HFF-Myc (cell line): Measurements from ENCODE around the gene GXYLT2.

Experiments used
- DNase-seq: peaks from one replicate; pipeline ENCODE4 v3.0.0-alpha.2; 2011; ENCODE audit warnings: low read depth; ENCODE audit errors: extremely low read depth
- H3K4me3 ChIP-seq: replicated peaks from 2 replicates; pipeline ENCODE4 v1.5.1; 2011; ENCODE audit warnings: low read depth, mild to moderate bottlenecking, control low read depth, low read length
- TF ChIP-seq, protein P1 (sequence below): IDR thresholded peaks from 2 replicates; pipeline ENCODE4 v1.5.1; 2012; ENCODE audit warnings: mild to moderate bottlenecking, low read depth, low read length, control low read depth; ENCODE audit errors: missing control alignments

GXYLT2 gene

DNA sequence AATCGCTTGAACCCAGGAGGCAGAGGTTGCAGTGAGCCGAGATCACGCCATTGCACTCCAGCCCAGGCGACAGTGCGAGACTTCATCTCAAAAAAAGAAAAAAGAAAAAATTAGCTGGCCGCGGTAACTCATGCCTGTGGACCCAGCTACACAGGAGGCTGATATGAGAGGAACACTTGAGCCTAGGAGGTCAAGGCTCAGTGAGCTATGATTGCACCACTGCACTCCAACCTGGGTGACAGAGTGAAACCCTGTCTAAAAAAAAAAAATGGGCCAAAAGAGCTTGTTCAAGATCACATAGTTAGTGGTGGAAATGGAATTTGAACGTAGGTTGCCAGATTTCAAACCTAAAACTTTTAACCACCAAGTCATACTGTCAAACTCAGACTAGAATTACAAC lies 62.5 kb downstream of the GXYLT2 start:
- no peak overlapping the region for H3K4me3 ChIP-seq
- TF ChIP-seq, protein P1, sequence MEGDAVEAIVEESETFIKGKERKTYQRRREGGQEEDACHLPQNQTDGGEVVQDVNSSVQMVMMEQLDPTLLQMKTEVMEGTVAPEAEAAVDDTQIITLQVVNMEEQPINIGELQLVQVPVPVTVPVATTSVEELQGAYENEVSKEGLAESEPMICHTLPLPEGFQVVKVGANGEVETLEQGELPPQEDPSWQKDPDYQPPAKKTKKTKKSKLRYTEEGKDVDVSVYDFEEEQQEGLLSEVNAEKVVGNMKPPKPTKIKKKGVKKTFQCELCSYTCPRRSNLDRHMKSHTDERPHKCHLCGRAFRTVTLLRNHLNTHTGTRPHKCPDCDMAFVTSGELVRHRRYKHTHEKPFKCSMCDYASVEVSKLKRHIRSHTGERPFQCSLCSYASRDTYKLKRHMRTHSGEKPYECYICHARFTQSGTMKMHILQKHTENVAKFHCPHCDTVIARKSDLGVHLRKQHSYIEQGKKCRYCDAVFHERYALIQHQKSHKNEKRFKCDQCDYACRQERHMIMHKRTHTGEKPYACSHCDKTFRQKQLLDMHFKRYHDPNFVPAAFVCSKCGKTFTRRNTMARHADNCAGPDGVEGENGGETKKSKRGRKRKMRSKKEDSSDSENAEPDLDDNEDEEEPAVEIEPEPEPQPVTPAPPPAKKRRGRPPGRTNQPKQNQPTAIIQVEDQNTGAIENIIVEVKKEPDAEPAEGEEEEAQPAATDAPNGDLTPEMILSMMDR = no peak
- DNase-seq = no peak

DNA sequence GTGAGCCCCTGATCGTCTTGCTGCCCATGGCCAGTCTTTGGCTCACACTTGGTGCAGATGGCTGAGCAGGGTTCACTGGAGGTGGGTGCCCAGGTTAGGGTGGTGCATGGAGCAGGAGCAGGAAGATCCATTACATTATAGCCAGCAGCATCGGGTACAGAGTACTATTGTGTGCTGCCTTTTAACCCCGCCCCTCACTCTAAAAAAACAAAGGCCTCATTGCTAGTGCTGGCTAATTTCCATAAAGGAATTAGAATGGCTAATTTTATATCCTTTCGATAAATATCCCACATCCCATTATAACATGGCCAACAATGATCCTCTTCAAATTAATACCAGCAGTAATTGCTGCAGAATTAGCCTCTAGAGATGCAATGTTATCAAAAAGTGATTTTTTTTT lies 63.0 kb downstream of the GXYLT2 start:
- no peak overlapping the region for H3K4me3 ChIP-seq
- no peak for DNase-seq
- TF ChIP-seq, protein P1 = no peak

DNA sequence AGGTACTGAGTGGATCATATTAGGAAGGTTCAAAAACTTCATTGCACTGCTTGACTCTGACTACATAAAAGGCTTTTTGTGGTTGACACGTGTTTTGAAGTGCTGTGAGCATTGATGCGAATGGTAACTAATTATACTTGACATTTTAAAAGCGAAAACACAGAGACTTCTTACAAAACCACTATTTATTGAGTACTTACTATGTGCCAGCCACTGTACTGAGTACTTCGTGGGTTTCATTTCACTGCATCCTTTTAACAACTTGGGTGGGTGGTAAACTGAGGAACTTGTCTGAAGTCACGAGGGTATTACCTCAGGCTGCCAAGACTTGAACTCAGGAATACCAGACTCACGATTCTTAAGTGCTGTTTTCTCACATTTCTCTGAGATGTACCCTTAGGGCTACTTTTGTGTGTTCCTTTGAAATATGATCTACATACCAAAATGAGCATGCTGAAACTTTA lies 63.4 kb downstream of the GXYLT2 start:
- no peak overlapping the region for H3K4me3 ChIP-seq
- TF ChIP-seq, protein P1 = no peak
- DNase-seq = no peak

DNA sequence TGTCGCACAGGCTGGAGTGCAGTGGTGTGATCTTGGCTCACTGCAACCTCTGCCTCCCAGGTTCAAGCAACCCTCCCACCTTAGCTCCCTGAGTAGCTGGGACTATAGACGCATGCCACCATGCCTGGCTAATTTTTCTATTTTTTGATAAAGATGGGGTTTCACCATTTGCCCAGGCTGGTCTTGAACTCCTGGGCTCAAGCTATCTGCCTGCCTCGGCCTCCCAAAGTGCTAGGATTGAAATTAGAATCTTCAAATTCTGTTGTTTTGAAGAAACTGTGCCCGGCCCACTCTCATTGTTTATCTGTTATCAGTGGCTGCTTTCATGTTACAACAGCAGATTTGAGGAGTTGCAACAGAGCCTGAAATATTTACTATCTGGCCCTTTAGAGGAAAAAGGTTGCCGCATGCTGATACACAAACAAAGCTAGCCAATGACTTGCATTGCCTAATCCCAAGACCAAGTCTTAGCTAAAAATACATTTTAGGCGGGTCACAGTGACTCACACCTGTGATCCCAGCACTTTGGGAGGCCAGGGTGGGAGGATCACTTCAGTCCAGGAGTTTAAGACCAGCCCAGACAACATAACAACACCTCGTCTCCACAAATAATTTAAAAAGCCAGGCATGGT lies 65.6 kb downstream of the GXYLT2 start:
- DNase-seq = no peak
- TF ChIP-seq, protein P1 = no peak
- H3K4me3 ChIP-seq = no peak overlapping the region

DNA sequence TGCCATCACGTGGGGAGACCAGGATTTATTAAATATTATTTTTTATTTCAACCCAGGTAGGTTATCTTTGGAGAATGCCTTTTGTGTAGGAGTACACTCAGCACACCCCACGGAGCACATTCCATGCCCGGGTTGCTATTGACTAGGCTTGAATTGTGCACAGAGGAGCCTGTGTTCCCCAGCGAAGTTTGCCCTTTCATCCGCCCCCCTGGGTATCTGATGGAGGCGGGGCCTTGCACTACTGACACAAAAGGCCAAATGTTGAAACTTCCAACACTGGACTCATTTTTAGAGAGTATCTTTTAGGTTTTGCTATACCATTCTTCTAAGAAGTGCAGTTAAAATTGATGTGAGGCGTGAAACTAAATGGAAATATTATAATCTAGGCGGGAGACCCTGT lies 69.5 kb downstream of the GXYLT2 start:
- no peak for DNase-seq
- TF ChIP-seq, protein P1 = no peak
- H3K4me3 ChIP-seq = no peak overlapping the region

DNA sequence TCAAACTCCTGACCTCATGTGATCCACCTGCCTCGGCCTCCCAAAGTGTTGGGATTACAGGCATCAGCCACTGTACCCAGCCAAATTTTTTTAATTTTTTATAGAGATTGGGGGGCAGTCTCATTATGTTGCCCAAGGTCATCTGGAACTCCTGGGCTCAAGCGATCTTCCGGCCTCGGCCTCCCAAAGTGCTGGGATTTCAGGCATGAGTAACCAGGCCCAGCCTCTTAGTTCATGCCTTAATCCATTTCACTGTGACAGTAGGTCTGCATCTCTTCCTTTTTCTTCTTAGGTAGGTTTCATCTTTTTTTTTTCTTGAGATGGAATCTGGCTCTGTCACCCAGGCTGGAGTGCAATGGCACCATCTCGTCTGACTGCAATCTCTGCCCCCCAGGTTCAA lies 71.5 kb downstream of the GXYLT2 start:
- TF ChIP-seq, protein P1 = no peak
- DNase-seq = no peak

DNA sequence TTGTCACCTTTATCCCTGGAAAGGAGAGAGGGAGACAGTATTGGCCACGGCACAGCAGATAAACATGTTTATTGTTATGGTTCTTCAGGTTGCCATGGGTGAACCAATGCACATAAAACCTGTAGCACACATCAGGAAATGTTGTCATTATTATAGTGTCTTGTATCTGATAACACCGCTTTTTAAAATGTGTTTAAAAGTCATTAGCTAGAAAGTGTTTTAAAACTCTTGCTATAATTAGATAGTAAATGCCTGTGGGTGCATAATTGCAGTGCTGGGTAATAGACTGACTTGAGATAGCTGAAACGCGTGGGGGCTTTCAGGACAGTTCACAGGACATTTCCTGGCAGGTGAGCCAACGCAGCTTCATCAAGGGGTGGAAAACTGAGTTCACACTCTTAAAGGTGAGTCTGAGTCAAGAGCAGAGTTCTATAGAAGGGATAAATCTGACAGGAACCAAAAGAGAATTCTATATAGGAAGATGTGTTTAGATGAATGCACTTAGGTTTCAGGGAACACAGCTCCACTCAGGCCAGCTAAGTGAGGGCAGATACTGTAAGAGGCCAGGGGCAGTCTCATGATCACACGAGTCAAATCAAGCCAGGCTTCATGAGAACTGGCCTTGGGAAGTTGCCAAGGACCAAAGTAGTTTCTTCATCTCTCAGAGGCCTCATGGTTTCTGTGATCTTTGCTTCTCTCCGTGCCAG lies 73.1 kb downstream of the GXYLT2 start:
- TF ChIP-seq, protein P1 = no peak
- no peak overlapping the region for H3K4me3 ChIP-seq
- DNase-seq = no peak

More for the DNA sequence above, 71.5 kb downstream of the GXYLT2 start:
- no peak overlapping the region for H3K4me3 ChIP-seq
